A673 (cell line): ENCODE results near the gene ELAVL1. TPM values are rescaled to one million over a fixed set of nuclear protein-coding genes. Genes with fewer than 3 reads are reported as not detected.

Experiments used
- BruUV-seq: library from RNA; stranded (reverse); fragments of 400-500 nt; replicated peaks from 2 replicates; lab custom pipeline; 2021; lab: Mats Ljungman, UMichigan
- CTCF ChIA-PET: fragments of 300-600 bp; sonication (Branson Sonifier 250); formaldehyde crosslinking; loops from one replicate; lab custom pipeline; 2022; ENCODE audit warnings: antibody characterized with exemption; lab: Charles Lee
- POLR2A ChIA-PET: fragments of 300-600 bp; sonication (Branson Sonifier 250); formaldehyde crosslinking; loops from one replicate; lab custom pipeline; 2022; ENCODE audit warnings: antibody characterized with exemption; ENCODE audit not compliant: low non-redundant PET; lab: Charles Lee
- DNase-seq: peaks from one replicate; pipeline ENCODE4 v3.0.0-alpha.2; 2015; ENCODE audit warnings: low spot score
- H3K27ac ChIP-seq: fragments of 200-600 bp; sonication (generic); 2 replicates; pipeline ENCODE4 v1.5.1; 2016; ENCODE audit warnings: mixed run types, low read depth, mild to moderate bottlenecking, mixed read lengths, antibody characterized with exemption, low read length; ENCODE audit not compliant: poor library complexity, severe bottlenecking
- H3K27me3 ChIP-seq: fragments of 200-600 bp; sonication (generic); replicated peaks from 2 replicates; pipeline ENCODE4 v1.6.1; 2017; ENCODE audit warnings: mixed run types, low read depth, mild to moderate bottlenecking, mixed read lengths, antibody characterized with exemption, low read length; ENCODE audit not compliant: insufficient read depth, poor library complexity
- H3K36me3 ChIP-seq: fragments of 200-600 bp; sonication (generic); 2 replicates; pipeline ENCODE4 v1.6.1; 2016; ENCODE audit warnings: mixed run types, mild to moderate bottlenecking, mixed read lengths, antibody characterized with exemption, low read length; ENCODE audit not compliant: insufficient read depth, poor library complexity, severe bottlenecking
- H3K4me1 ChIP-seq: fragments of 200-600 bp; sonication (generic); 2 replicates; pipeline ENCODE4 v1.6.1; 2017; ENCODE audit warnings: mixed run types, mild to moderate bottlenecking, mixed read lengths, antibody characterized with exemption, low read length; ENCODE audit not compliant: insufficient read depth, poor library complexity, severe bottlenecking
- H3K4me3 ChIP-seq: fragments of 200-600 bp; sonication (generic); 2 replicates; pipeline ENCODE4 v1.5.1; 2016; ENCODE audit warnings: low read depth, mixed run types, mild to moderate bottlenecking, mixed read lengths, low read length; ENCODE audit not compliant: poor library complexity, severe bottlenecking
- H3K9me3 ChIP-seq: fragments of 200-600 bp; sonication (generic); 2 replicates; pipeline ENCODE4 v1.6.1; 2016; ENCODE audit warnings: mixed run types, low read depth, mild to moderate bottlenecking, mixed read lengths, antibody characterized with exemption, low read length; ENCODE audit not compliant: poor library complexity, severe bottlenecking
- CTCF ChIP-seq: fragments of 300-800, 200-600 bp; sonication (generic); conservative IDR thresholded peaks from 2 replicates; pipeline ENCODE4 v1.5.1; 2017; ENCODE audit warnings: low read depth, mild to moderate bottlenecking, antibody characterized with exemption, low read length, moderate library complexity, mixed read lengths
- EZH2 ChIP-seq: fragments of 200-600 bp; sonication (generic); IDR thresholded peaks from 2 replicates; pipeline ENCODE4 v1.6.1; 2017; ENCODE audit warnings: borderline replicate concordance, low read depth, mild to moderate bottlenecking, mixed read lengths, antibody characterized with exemption, low read length; ENCODE audit not compliant: poor library complexity, severe bottlenecking
- intact Hi-C: fragments of 100-400 bp; cut with micrococcal nuclease; formaldehyde crosslinking; loops from one replicate; pipeline ENCODE4 v1.10.0; 2022; ENCODE audit not compliant: unreplicated experiment
- total RNA-seq: library from RNA; stranded (reverse); gene quantifications from 2 replicates; pipeline ENCODE4 v1.2.3, GENCODE V29; 2021

ELAVL1 gene
- total RNA-seq, 1 experiment from 2014 or later: 171 TPM

GRCh38 chr19:7981199-7981598, 24.2 kb downstream of the ELAVL1 start:
- Histone ChIP-seq H3K9me3 (no peaks in the 10 kb centered on the region), H3K27me3 (no peaks in the 10 kb centered on the region), H3K27ac (no peak overlapping the region), H3K4me1 (no peaks in the 10 kb centered on the region), H3K4me3 (no peak overlapping the region), H3K36me3 (peaks cover 88% of the 10 kb centered on the region)
- ChIA-PET CTCF (no interaction called here), POLR2A (no interaction called here)
- intact Hi-C loops: no loop called here
- no peak for DNase-seq
- BruUV-seq: no TSS peak
- TF ChIP-seq CTCF: no peak
- no peak for TF ChIP-seq EZH2

- no peaks in the 10 kb centered on the region for H3K4me1 ChIP-seq
- no peak for DNase-seq
- H3K36me3 ChIP-seq: peaks cover 84% of the 10 kb centered on the region
- H3K27me3 ChIP-seq: no peaks in the 10 kb centered on the region
- ChIA-PET CTCF (no interaction called here), POLR2A (no interaction called here)
- BruUV-seq: no TSS peak
- no peak overlapping the region for H3K27ac ChIP-seq
- no peak overlapping the region for H3K4me3 ChIP-seq
- TF ChIP-seq EZH2 (no peak), CTCF (no peak)
- intact Hi-C loops: no loop called here
- H3K9me3 ChIP-seq: no peaks in the 10 kb centered on the region
Observed at GRCh38 chr19:7980635-7981121, 24.8 kb downstream of the ELAVL1 start.

- no TSS peak for BruUV-seq
- H3K27ac ChIP-seq: no peak overlapping the region
- H3K4me1 ChIP-seq: no peaks in the 10 kb centered on the region
- no peaks in the 10 kb centered on the region for H3K27me3 ChIP-seq
- no peak overlapping the region for H3K4me3 ChIP-seq
- intact Hi-C loops: no loop called here
- no peak for DNase-seq
- no peak for TF ChIP-seq CTCF
- no peak for TF ChIP-seq EZH2
- H3K9me3 ChIP-seq: no peaks in the 10 kb centered on the region
- ChIA-PET POLR2A (no interaction called here), CTCF (no interaction called here)
- peaks cover 79% of the 10 kb centered on the region for H3K36me3 ChIP-seq
Observed at GRCh38 chr19:7980168-7980567, 25.3 kb downstream of the ELAVL1 start.
